Measurements from ENCODE around the gene ZNRF2. TPM values are rescaled to one million over a fixed set of nuclear protein-coding genes. Genes with fewer than 3 reads are reported as not detected.

ZNRF2 gene
- total RNA-seq, 1 donor from 2014 or later = 37.7 TPM

- Histone ChIP-seq H3K9me3 (ENCODE audit: low read depth) (no peaks in the 10 kb centered on the region), H2AFZ (replicated peaks) (no peak overlapping the region), H3K4me2 (no peak overlapping the region), H3F3A (ENCODE audit: low read depth) (no peaks in the 10 kb centered on the region), H3K4me3 (no peak overlapping the region), H3K4me1 (no peaks in the 10 kb centered on the region), H3K36me3 (peaks cover 8% of the 10 kb centered on the region), H3K27ac (no peak overlapping the region), H3K27me3 (no peaks in the 10 kb centered on the region), H3K79me2 (ENCODE audit: low read depth) (peaks cover 97% of the 10 kb centered on the region), H3K9ac (no peak overlapping the region), H4K20me1 (ENCODE audit: low read depth) (no peaks in the 10 kb centered on the region)
- DNase-seq (ENCODE audit: low spot score) = no peak
- peaks cover 2% of the 10 kb centered on the region for H3K9me3 Mint-ChIP-seq
- H3K36me3 Mint-ChIP-seq = peaks cover 9% of the 10 kb centered on the region
- H3K4me3 Mint-ChIP-seq = no peak overlapping the region
- H3K27me3 Mint-ChIP-seq (ENCODE audit: insufficient read depth, low read depth) = no peaks in the 10 kb centered on the region
- peaks cover 4% of the 10 kb centered on the region for H3K4me1 Mint-ChIP-seq
- no peak overlapping the region for H3K27ac Mint-ChIP-seq
- TF ChIP-seq CTCF (IDR thresholded peaks at IDR 0.05) (no peak), EZH2 (IDR thresholded peaks at IDR 0.05) (no peak), EZH2phosphoT487 (IDR thresholded peaks at IDR 0.05) (no peak)
These were observed 45.3 kb downstream of the ZNRF2 start for GRCh38 chr7:30329716-30330115.

- Mint-ChIP-seq H3K27me3 (ENCODE audit: insufficient read depth, low read depth) (no peaks in the 10 kb centered on the region), H3K9me3 (peaks cover 2% of the 10 kb centered on the region), H3K4me3 (no peak overlapping the region), H3K36me3 (peaks cover 9% of the 10 kb centered on the region), H3K27ac (no peak overlapping the region), H3K4me1 (peaks cover 4% of the 10 kb centered on the region)
- Histone ChIP-seq H3K36me3 (peaks cover 4% of the 10 kb centered on the region), H2AFZ (replicated peaks) (no peak overlapping the region), H3K9ac (no peak overlapping the region), H3K27ac (no peak overlapping the region), H3K4me2 (no peak overlapping the region), H3K79me2 (ENCODE audit: low read depth) (peaks cover 99% of the 10 kb centered on the region), H3F3A (ENCODE audit: low read depth) (no peaks in the 10 kb centered on the region), H3K9me3 (ENCODE audit: low read depth) (no peaks in the 10 kb centered on the region), H3K27me3 (no peaks in the 10 kb centered on the region), H3K4me1 (no peaks in the 10 kb centered on the region), H4K20me1 (ENCODE audit: low read depth) (no peaks in the 10 kb centered on the region), H3K4me3 (no peak overlapping the region)
- no peak for TF ChIP-seq EZH2phosphoT487 (IDR thresholded peaks at IDR 0.05)
- TF ChIP-seq CTCF (IDR thresholded peaks at IDR 0.05) = no peak
- no peak for TF ChIP-seq EZH2 (IDR thresholded peaks at IDR 0.05)
- no peak for DNase-seq (ENCODE audit: low spot score)
These were observed 46.0 kb downstream of the ZNRF2 start for GRCh38 chr7:30330134-30331111.

- H3K9me3 Mint-ChIP-seq = peaks cover 2% of the 10 kb centered on the region
- H3K4me3 Mint-ChIP-seq = no peak overlapping the region
- H3K27ac Mint-ChIP-seq = no peak overlapping the region
- Histone ChIP-seq H3K27me3 (no peaks in the 10 kb centered on the region), H3K36me3 (peaks cover 4% of the 10 kb centered on the region), H3K4me1 (no peaks in the 10 kb centered on the region), H4K20me1 (ENCODE audit: low read depth) (no peaks in the 10 kb centered on the region), H3K79me2 (ENCODE audit: low read depth) (peaks cover 99% of the 10 kb centered on the region), H3K4me3 (no peak overlapping the region), H2AFZ (replicated peaks) (no peak overlapping the region), H3K9me3 (ENCODE audit: low read depth) (no peaks in the 10 kb centered on the region), H3K9ac (no peak overlapping the region), H3F3A (ENCODE audit: low read depth) (no peaks in the 10 kb centered on the region), H3K4me2 (no peak overlapping the region), H3K27ac (no peak overlapping the region)
- TF ChIP-seq EZH2 (IDR thresholded peaks at IDR 0.05) (no peak), EZH2phosphoT487 (IDR thresholded peaks at IDR 0.05) (no peak), CTCF (IDR thresholded peaks at IDR 0.05) (no peak)
- H3K27me3 Mint-ChIP-seq (ENCODE audit: insufficient read depth, low read depth) = no peaks in the 10 kb centered on the region
- peaks cover 9% of the 10 kb centered on the region for H3K36me3 Mint-ChIP-seq
- no peak for DNase-seq (ENCODE audit: low spot score)
- peaks cover 4% of the 10 kb centered on the region for H3K4me1 Mint-ChIP-seq
These were observed 46.9 kb downstream of the ZNRF2 start for GRCh38 chr7:30331338-30331737.

Measured in neural progenitor cell (in vitro differentiated cells).